ENCODE results near the gene SREBF2. TPM values are rescaled to one million over a fixed set of nuclear protein-coding genes. Genes with fewer than 3 reads are reported as not detected.

The SREBF2 gene
- total RNA-seq, 1 donor from 2014 or later, result 61.1 TPM

GRCh38 chr22:41841085-41841712, 8.3 kb downstream of the SREBF2 start:
- no peak for TF ChIP-seq CTCF (conservative IDR thresholded peaks at IDR 0.05; ENCODE audit: low read depth, low read length)
- DNase-seq (ENCODE audit: low read depth), result no peak
- no peak overlapping the region for H3K4me3 ChIP-seq (ENCODE audit: low read depth, low read length)

- no peak for DNase-seq (ENCODE audit: low read depth)
- H3K4me3 ChIP-seq (ENCODE audit: low read depth, low read length), result no peak overlapping the region
- TF ChIP-seq CTCF (conservative IDR thresholded peaks at IDR 0.05; ENCODE audit: low read depth, low read length), result no peak
These were observed 10.4 kb downstream of the SREBF2 start for GRCh38 chr22:41842996-41843970.

GRCh38 chr22:41844036-41844435, 11.1 kb downstream of the SREBF2 start:
- TF ChIP-seq CTCF (conservative IDR thresholded peaks at IDR 0.05; ENCODE audit: low read depth, low read length), result no peak
- no peak for DNase-seq (ENCODE audit: low read depth)
- H3K4me3 ChIP-seq (ENCODE audit: low read depth, low read length), result no peak overlapping the region

GRCh38 chr22:41844513-41844912, 11.6 kb downstream of the SREBF2 start:
- H3K4me3 ChIP-seq (ENCODE audit: low read depth, low read length), result no peak overlapping the region
- no peak for DNase-seq (ENCODE audit: low read depth)
- TF ChIP-seq CTCF (conservative IDR thresholded peaks at IDR 0.05; ENCODE audit: low read depth, low read length), result no peak

- H3K4me3 ChIP-seq (ENCODE audit: low read depth, low read length), result no peak overlapping the region
- TF ChIP-seq CTCF (conservative IDR thresholded peaks at IDR 0.05; ENCODE audit: low read depth, low read length), result no peak
- DNase-seq (ENCODE audit: low read depth), result no peak
These were observed 12.7 kb downstream of the SREBF2 start for GRCh38 chr22:41845380-41846267.

GRCh38 chr22:41846268-41846987, 13.5 kb downstream of the SREBF2 start:
- no peak overlapping the region for H3K4me3 ChIP-seq (ENCODE audit: low read depth, low read length)

More at GRCh38 chr22:41846268-41846987, 13.5 kb downstream of the SREBF2 start:
- DNase-seq (ENCODE audit: low read depth), result no peak
- no peak for TF ChIP-seq CTCF (conservative IDR thresholded peaks at IDR 0.05; ENCODE audit: low read depth, low read length)

Measured in epithelial cell of proximal tubule (primary cell).